ENCODE results near the gene TMEM164. TPM values are rescaled to one million over a fixed set of nuclear protein-coding genes. Genes with fewer than 3 reads are reported as not detected.
A peak's percentile ranks its signal among the peaks of the same experiment; 100 is the strongest.

Gene TMEM164
- total and polyA plus RNA-seq, 2 donors (not counting 1 experiment from before 2014, with no cell fraction given), result 5.7 to 10.2 TPM

DNA sequence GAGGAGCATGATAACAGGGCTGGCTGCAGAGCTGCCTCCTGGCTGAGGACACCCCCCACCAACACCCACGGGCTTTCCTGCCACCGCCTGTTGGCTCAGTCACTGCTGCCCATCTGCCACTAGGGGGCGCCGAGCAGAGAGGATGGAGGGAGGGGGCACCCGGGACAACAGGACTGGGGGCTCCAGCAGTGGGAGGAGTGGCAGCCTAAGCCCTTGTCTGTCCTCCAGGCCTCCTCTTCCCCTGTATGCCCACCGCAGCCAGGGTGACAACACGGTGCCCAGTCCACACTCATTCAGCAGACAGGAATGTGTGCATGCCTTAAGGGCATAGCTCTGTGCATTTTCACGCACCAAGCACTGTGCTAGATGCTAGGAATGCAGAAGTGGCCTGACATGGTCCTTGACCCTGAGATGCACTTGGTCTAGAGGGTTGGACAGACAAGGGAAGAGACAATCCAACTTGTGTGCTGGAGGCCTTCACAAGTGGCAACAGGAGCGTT is 165.1 kb downstream of the TMEM164 start:
- Histone ChIP-seq H3K9me3 (ENCODE audit: control insufficient read depth, insufficient read depth, low read depth, low read length) (no peaks in the 10 kb centered on the region), H3K36me3 (ENCODE audit: control insufficient read depth, insufficient read depth, low read length) (no peaks in the 10 kb centered on the region), H3K4me3 (replicated peaks in 1 of 4; ENCODE audit: control extremely low read depth in 1 of 4, insufficient read depth in 1 of 4, low read depth in 3 of 4, low read length in 4 of 4) (no peak overlapping the region), H3K27ac (ENCODE audit: insufficient read depth, low read length) (no peak overlapping the region), H3K4me1 (ENCODE audit: control insufficient read depth, extremely low read depth, insufficient read depth, low read length) (no peaks in the 10 kb centered on the region), H4K20me1 (ENCODE audit: control insufficient read depth, extremely low read depth, insufficient read depth, low read length) (no peaks in the 10 kb centered on the region), H3K79me2 (ENCODE audit: control insufficient read depth, insufficient read depth, low read length) (no peaks in the 10 kb centered on the region), H3K9ac (ENCODE audit: insufficient read depth, low read length) (no peak overlapping the region), H3K27me3 (ENCODE audit: control insufficient read depth, insufficient read depth, low read length) (no peaks in the 10 kb centered on the region), H2AFZ (ENCODE audit: low read length) (no peak overlapping the region), H3K4me2 (ENCODE audit: extremely low read depth, insufficient read depth, low read length) (no peak overlapping the region)
- TF ChIP-seq CTCF (conservative IDR thresholded peaks at IDR 0.05 in 1 of 2, IDR thresholded peaks at IDR 0.05 in 1 of 2; ENCODE audit: low read depth in 1 of 2, low read length in 2 of 2) (peak; percentile 21 to 47), EZH2 (IDR thresholded peaks at IDR 0.05; ENCODE audit: low read length, missing control alignments) (no peak)
- peak in 1 of 2 donors; percentile 53 for DNase-seq (ENCODE audit: low read depth in 2 of 2)

DNA sequence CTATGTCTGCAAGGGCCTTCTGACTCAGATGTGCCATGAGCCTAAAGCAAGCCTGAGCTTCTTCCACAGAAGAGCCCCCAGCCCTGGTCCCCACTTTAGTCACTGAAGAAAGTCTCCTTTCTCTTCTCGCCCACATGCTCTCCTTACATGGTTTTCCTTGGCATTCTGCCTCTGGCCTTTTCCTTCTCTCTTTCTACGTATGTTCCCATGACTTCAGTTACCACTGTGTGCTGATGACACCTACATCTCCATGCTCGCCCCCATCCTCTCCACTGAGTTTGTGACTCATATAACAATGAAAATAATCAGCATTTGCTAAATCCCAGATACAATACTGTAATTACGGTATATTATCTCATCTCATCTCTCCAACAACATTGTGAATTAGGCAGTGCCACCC is 165.7 kb downstream of the TMEM164 start:
- Histone ChIP-seq H3K27me3 (ENCODE audit: control insufficient read depth, insufficient read depth, low read length) (no peaks in the 10 kb centered on the region), H4K20me1 (ENCODE audit: control insufficient read depth, extremely low read depth, insufficient read depth, low read length) (no peaks in the 10 kb centered on the region), H3K27ac (ENCODE audit: insufficient read depth, low read length) (no peak overlapping the region), H2AFZ (ENCODE audit: low read length) (no peak overlapping the region), H3K4me1 (ENCODE audit: control insufficient read depth, extremely low read depth, insufficient read depth, low read length) (peaks cover under 1% of the 10 kb centered on the region), H3K79me2 (ENCODE audit: control insufficient read depth, insufficient read depth, low read length) (no peaks in the 10 kb centered on the region), H3K36me3 (ENCODE audit: control insufficient read depth, insufficient read depth, low read length) (no peaks in the 10 kb centered on the region), H3K4me2 (ENCODE audit: extremely low read depth, insufficient read depth, low read length) (no peak overlapping the region), H3K9me3 (ENCODE audit: control insufficient read depth, insufficient read depth, low read depth, low read length) (no peaks in the 10 kb centered on the region), H3K4me3 (replicated peaks in 1 of 4; ENCODE audit: control extremely low read depth in 1 of 4, insufficient read depth in 1 of 4, low read depth in 3 of 4, low read length in 4 of 4) (no peak overlapping the region), H3K9ac (ENCODE audit: insufficient read depth, low read length) (no peak overlapping the region)
- peak; percentile 62 to 89 for DNase-seq (ENCODE audit: low read depth in 2 of 2)
- TF ChIP-seq EZH2 (IDR thresholded peaks at IDR 0.05; ENCODE audit: low read length, missing control alignments) (no peak), CTCF (conservative IDR thresholded peaks at IDR 0.05 in 1 of 2, IDR thresholded peaks at IDR 0.05 in 1 of 2; ENCODE audit: low read depth in 1 of 2, low read length in 2 of 2) (no peak)

DNA sequence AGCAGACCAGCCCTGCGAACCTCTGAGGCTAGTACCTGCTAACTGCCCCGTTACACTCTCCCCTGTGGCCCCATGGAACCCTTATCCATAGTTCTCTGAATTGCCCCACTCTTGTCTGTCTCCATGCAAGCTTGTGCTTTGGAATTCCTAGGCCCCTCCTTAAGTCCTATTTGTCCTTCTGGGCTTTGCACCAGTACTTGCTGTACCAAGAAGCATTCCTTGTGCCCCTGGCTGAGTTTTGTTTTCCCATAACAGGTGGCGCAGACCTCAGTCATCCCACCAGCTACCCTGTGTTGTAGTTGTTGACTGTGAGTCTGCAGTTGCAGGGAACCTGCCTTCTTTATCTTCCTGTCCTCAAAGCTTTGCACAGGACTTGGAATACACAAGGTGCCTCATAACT is 167.1 kb downstream of the TMEM164 start:
- H3K4me1 ChIP-seq (ENCODE audit: control insufficient read depth, extremely low read depth, insufficient read depth, low read length), result peaks cover 3% of the 10 kb centered on the region
- no peak overlapping the region for H2AFZ ChIP-seq (ENCODE audit: low read length)
- H3K79me2 ChIP-seq (ENCODE audit: control insufficient read depth, insufficient read depth, low read length), result no peaks in the 10 kb centered on the region
- no peak overlapping the region for H3K9ac ChIP-seq (ENCODE audit: insufficient read depth, low read length)
- TF ChIP-seq CTCF (conservative IDR thresholded peaks at IDR 0.05 in 1 of 2, IDR thresholded peaks at IDR 0.05 in 1 of 2; ENCODE audit: low read depth in 1 of 2, low read length in 2 of 2), result no peak
- no peak for TF ChIP-seq EZH2 (IDR thresholded peaks at IDR 0.05; ENCODE audit: low read length, missing control alignments)
- H3K4me3 ChIP-seq (replicated peaks in 1 of 4; ENCODE audit: control extremely low read depth in 1 of 4, insufficient read depth in 1 of 4, low read depth in 3 of 4, low read length in 4 of 4), result no peak overlapping the region
- no peak overlapping the region for H3K27ac ChIP-seq (ENCODE audit: insufficient read depth, low read length)
- no peaks in the 10 kb centered on the region for H4K20me1 ChIP-seq (ENCODE audit: control insufficient read depth, extremely low read depth, insufficient read depth, low read length)
- H3K4me2 ChIP-seq (ENCODE audit: extremely low read depth, insufficient read depth, low read length), result no peak overlapping the region
- H3K9me3 ChIP-seq (ENCODE audit: control insufficient read depth, insufficient read depth, low read depth, low read length), result no peaks in the 10 kb centered on the region
- no peaks in the 10 kb centered on the region for H3K27me3 ChIP-seq (ENCODE audit: control insufficient read depth, insufficient read depth, low read length)
- DNase-seq (ENCODE audit: low read depth in 2 of 2), result no peak
- H3K36me3 ChIP-seq (ENCODE audit: control insufficient read depth, insufficient read depth, low read length), result no peaks in the 10 kb centered on the region
